ACC112 (cell line): ENCODE results near the gene ATG7.
"Not testable (repeated sequence)": the region's sequence is repeated elsewhere in the genome, so short reads cannot be mapped to it uniquely, and the experiment has no call there.

Experiments
- H2AFZ ChIP-seq: fragments of 200-600 bp; sonication (generic); one replicate; pipeline ENCODE4 v1.6.0; 2017; ENCODE audit warnings: antibody characterized with exemption, low read length; ENCODE audit not compliant: unreplicated experiment
- H3K27ac ChIP-seq: fragments of 200-600 bp; sonication (generic); 2 replicates; pipeline ENCODE4 v1.5.1; 2014; ENCODE audit warnings: low read depth, mild to moderate bottlenecking, antibody characterized with exemption, low read length, moderate library complexity
- H3K27me3 ChIP-seq: fragments of 200-600 bp; sonication (generic); 2 replicates; pipeline ENCODE4 v1.6.1; 2014; ENCODE audit warnings: mild to moderate bottlenecking, antibody characterized with exemption, low read length, moderate library complexity, mixed read lengths; ENCODE audit not compliant: insufficient read depth
- H3K36me3 ChIP-seq: fragments of 200-600 bp; sonication (generic); 2 replicates; pipeline ENCODE4 v1.6.1; 2016; ENCODE audit warnings: mild to moderate bottlenecking, antibody characterized with exemption, low read length, moderate library complexity, mixed read lengths; ENCODE audit not compliant: insufficient read depth
- H3K4me1 ChIP-seq: fragments of 200-600 bp; sonication (generic); one replicate; pipeline ENCODE4 v1.6.1; 2016; ENCODE audit warnings: low read length, mixed read lengths; ENCODE audit not compliant: insufficient read depth, unreplicated experiment, control insufficient read depth
- H3K4me3 ChIP-seq: fragments of 200-600 bp; sonication (generic); 2 replicates; pipeline ENCODE4 v1.5.1; 2014; ENCODE audit warnings: mild to moderate bottlenecking, low read depth, low read length
- H3K79me2 ChIP-seq: fragments of 200-600 bp; sonication (generic); one replicate; pipeline ENCODE4 v1.6.0; 2016; ENCODE audit warnings: low read length; ENCODE audit not compliant: control insufficient read depth, unreplicated experiment, insufficient read depth

The ATG7 gene

GRCh38 chr3:11511606-11512005 lies 239.4 kb downstream of the ATG7 start:
- not testable (repeated sequence) for H3K36me3 ChIP-seq, H3K79me2 ChIP-seq, H3K27me3 ChIP-seq, H2AFZ ChIP-seq, H3K27ac ChIP-seq, H3K4me3 ChIP-seq
- peaks cover 39% of the 10 kb centered on the region for H3K4me1 ChIP-seq

- H3K4me3 ChIP-seq, H3K36me3 ChIP-seq, H2AFZ ChIP-seq, H3K27me3 ChIP-seq, H3K79me2 ChIP-seq: not testable (repeated sequence)
- H3K4me1 ChIP-seq: peaks cover 38% of the 10 kb centered on the region
- H3K27ac ChIP-seq: peak overlapping the region; percentile 70
These were observed 241.1 kb downstream of the ATG7 start for GRCh38 chr3:11513125-11513816.

- Histone ChIP-seq H3K27me3 (no peaks in the 10 kb centered on the region), H3K79me2 (no peaks in the 10 kb centered on the region), H3K4me3 (no peak overlapping the region), H3K27ac (peak overlapping the region; percentile 70), H3K36me3 (peaks cover 3% of the 10 kb centered on the region; the same call in 1 of the 2 replicates), H3K4me1 (peaks cover 33% of the 10 kb centered on the region), H2AFZ (no peak overlapping the region)
These were observed 241.6 kb downstream of the ATG7 start for GRCh38 chr3:11513817-11514135.

GRCh38 chr3:11514191-11514821 lies 242.1 kb downstream of the ATG7 start:
- Histone ChIP-seq H3K4me1 (peaks cover 29% of the 10 kb centered on the region), H3K27me3 (no peaks in the 10 kb centered on the region), H3K79me2 (no peaks in the 10 kb centered on the region), H3K4me3 (peak overlapping the region; percentile 49), H2AFZ (no peak overlapping the region), H3K27ac (peak overlapping the region; percentile 70), H3K36me3 (peaks cover 3% of the 10 kb centered on the region; the same call in 1 of the 2 replicates)

DNA sequence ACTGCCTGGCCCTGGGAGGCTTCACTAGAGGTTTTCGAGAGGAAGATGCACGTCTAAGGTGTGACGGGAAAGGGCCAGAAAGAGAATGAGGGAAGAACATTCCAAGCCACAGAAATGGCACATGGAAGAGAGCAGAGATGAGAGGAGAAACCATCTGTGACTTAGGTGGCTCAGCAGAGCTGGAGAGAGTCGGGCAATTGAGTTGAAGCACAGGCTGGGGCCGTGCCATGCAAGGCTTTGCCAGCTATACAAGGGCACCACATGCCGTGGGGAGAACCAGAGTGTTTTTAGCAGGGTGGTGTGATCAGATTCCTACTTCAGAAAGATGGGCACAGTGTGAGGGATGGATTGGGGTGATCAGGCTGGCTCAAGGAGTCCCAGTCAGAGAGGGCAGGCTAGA lies 245.4 kb downstream of the ATG7 start:
- Histone ChIP-seq H3K4me3 (no peak overlapping the region), H3K4me1 (peaks cover 16% of the 10 kb centered on the region), H2AFZ (no peak overlapping the region), H3K79me2 (no peaks in the 10 kb centered on the region), H3K27me3 (no peaks in the 10 kb centered on the region), H3K27ac (no peak overlapping the region), H3K36me3 (no peaks in the 10 kb centered on the region)

DNA sequence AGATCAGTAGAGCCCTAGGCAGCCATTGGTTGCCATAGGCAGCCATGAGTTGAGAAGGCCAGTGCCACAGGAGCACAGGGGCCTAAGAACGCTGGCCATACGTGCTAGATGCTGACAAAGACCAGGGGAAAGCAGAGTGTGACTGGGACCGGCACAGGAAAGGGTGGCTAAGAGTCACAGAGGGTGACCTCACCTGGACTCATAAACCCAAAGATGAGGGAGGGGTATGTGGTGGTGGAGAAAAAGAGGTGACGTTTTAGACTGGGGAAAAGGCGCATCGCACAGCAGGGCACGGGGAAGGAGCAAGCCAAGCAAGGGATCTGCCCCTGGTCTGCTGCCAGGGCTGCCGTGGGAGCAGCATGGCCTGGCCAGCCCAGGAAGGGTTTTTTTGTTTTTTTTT lies 249.0 kb downstream of the ATG7 start:
- Histone ChIP-seq H3K36me3 (no peaks in the 10 kb centered on the region), H3K4me1 (no peaks in the 10 kb centered on the region), H3K4me3 (no peak overlapping the region), H3K79me2 (no peaks in the 10 kb centered on the region), H3K27ac (no peak overlapping the region), H3K27me3 (no peaks in the 10 kb centered on the region), H2AFZ (no peak overlapping the region)

DNA sequence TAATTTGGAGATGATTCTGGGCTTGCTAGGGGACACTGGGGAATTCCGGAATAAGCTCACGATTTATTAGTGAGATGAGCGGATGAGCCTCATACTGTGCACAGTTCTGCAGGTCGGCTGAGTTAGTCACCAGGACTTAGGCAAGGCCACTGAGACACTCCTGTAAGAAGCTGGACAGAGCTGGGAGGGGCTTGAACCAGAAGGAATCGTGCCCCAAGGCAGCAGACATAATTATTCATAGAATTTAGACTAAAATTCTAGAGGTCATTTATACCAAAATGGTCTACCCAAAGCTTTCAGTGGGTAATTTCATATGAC lies 250.2 kb downstream of the ATG7 start:
- H3K4me1 ChIP-seq: no peaks in the 10 kb centered on the region
- peaks cover 3% of the 10 kb centered on the region; the same call in 1 of the 2 replicates for H3K36me3 ChIP-seq
- H3K4me3 ChIP-seq: no peak overlapping the region
- no peaks in the 10 kb centered on the region for H3K27me3 ChIP-seq
- no peak overlapping the region for H3K27ac ChIP-seq
- H3K79me2 ChIP-seq: no peaks in the 10 kb centered on the region
- H2AFZ ChIP-seq: no peak overlapping the region

DNA sequence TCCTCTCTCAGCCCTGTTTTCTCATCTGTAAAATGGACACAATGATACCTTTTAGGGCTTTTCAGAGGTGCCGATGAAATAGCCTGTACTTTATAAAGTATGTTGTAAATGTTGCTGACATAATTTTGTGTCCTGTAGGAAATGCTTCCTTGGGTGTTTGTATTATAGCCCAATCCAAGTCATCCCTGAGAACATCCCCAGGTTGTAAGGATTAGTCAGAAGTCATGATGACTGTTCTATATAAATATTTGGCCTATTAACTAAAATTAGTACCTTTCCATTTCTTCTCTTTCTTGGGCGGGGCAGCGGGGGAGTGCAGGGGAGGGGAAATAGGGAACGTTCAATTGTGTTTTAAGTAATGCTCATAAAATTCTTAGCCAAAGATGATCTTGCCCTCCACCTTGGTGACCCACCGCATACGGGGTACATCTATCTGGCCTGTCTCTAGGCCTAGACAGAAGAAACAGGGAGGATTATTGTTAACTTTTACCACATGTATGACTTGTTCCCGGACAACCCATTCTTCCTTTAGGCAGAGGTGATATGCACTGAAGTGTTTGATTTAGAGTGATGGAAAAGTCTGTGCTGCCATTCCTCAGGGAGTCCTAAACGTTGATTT lies 250.9 kb downstream of the ATG7 start:
- Histone ChIP-seq H2AFZ (no peak overlapping the region), H3K36me3 (peaks cover 3% of the 10 kb centered on the region; the same call in 1 of the 2 replicates), H3K79me2 (no peaks in the 10 kb centered on the region), H3K27ac (no peak overlapping the region), H3K4me1 (no peaks in the 10 kb centered on the region), H3K27me3 (no peaks in the 10 kb centered on the region), H3K4me3 (no peak overlapping the region)

- no peak overlapping the region for H2AFZ ChIP-seq
- H3K27ac ChIP-seq: no peak overlapping the region
- H3K4me3 ChIP-seq: no peak overlapping the region
- H3K36me3 ChIP-seq: peaks cover 3% of the 10 kb centered on the region; the same call in 1 of the 2 replicates
- H3K4me1 ChIP-seq: no peaks in the 10 kb centered on the region
- no peaks in the 10 kb centered on the region for H3K79me2 ChIP-seq
- H3K27me3 ChIP-seq: no peaks in the 10 kb centered on the region
These were observed 251.4 kb downstream of the ATG7 start for GRCh38 chr3:11523572-11524101.

DNA sequence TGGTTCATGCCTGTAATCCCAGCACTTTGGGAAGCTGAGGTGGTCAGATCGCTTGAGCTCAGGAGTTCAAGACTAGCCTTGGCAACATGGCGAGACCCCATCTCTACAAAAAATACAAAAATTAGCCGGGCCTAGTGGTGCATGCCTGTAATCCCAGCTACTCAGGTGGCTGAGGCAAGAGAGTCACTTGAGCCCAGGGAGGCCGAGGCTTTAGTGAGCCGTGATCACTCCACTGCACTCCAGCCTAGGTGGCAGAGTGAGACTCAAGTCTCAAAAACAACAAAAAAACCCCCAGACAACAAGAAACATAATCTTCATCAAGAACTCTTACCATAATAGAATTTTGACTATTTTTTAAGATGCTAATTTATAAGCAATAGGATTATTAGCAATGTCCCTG lies 253.9 kb downstream of the ATG7 start:
- H3K36me3 ChIP-seq, H3K27me3 ChIP-seq, H3K79me2 ChIP-seq, H3K4me3 ChIP-seq, H2AFZ ChIP-seq, H3K27ac ChIP-seq: not testable (repeated sequence)
- H3K4me1 ChIP-seq: peaks cover 19% of the 10 kb centered on the region

DNA sequence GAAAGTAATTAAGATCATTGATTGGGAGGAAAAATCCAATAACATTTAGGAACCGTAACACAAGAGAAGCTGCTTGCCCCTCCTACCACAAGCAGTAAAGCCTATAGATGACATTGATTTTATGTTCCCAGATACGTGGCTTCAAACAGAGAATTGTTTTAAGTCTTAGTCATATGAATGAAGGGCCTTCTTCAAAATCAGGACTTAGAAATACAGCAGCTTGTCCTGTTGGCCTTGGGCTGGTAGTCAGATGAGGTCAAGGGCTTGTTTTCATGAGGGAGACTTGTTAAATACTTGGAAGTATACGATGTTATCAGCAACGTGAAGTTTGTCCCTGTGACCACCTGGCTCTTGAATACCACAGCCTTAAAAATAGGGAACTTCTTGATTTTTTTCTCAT lies 257.1 kb downstream of the ATG7 start:
- peaks cover 3% of the 10 kb centered on the region; the same call in 1 of the 2 replicates for H3K36me3 ChIP-seq
- H3K4me1 ChIP-seq: peaks cover 46% of the 10 kb centered on the region
- peak overlapping the region; percentile 73 for H3K27ac ChIP-seq
- H3K27me3 ChIP-seq: no peaks in the 10 kb centered on the region
- H2AFZ ChIP-seq: no peak overlapping the region
- no peaks in the 10 kb centered on the region for H3K79me2 ChIP-seq
- H3K4me3 ChIP-seq: no peak overlapping the region
